Muscle layer of duodenum (tissue), 2 donors: Measurements from ENCODE around the gene NUDT1.

Source experiments
- H3K27ac ChIP-seq: one replicate; pipeline ENCODE4 v1.7.0; 2013; ENCODE audit warnings: mild to moderate bottlenecking, low read length
- H3K27me3 ChIP-seq: one replicate; pipeline ENCODE4 v1.7.0; 2013; ENCODE audit warnings: low read depth, mild to moderate bottlenecking, control low read depth, low read length
- H3K36me3 ChIP-seq, 2 donors: one replicate each; pipeline ENCODE4 v1.7.0; 2013; ENCODE audit warnings: low read length in 2 of 2, control low read depth in 1 of 2, mild to moderate bottlenecking in 1 of 2; ENCODE audit not compliant: insufficient read depth in 2 of 2, control insufficient read depth in 1 of 2
- H3K4me1 ChIP-seq, 2 donors: one replicate each; pipeline ENCODE4 v1.7.0; 2013; ENCODE audit warnings: low read length in 2 of 2, mild to moderate bottlenecking in 2 of 2, control low read depth in 1 of 2, moderate library complexity in 1 of 2; ENCODE audit not compliant: insufficient read depth in 2 of 2, control insufficient read depth in 1 of 2
- H3K4me3 ChIP-seq, 2 donors: one replicate each; pipeline ENCODE4 v1.7.0; 2013; ENCODE audit warnings: low read length in 2 of 2, low read depth in 1 of 2, mild to moderate bottlenecking in 1 of 2
- H3K9me3 ChIP-seq, 2 donors: one replicate each; pipeline ENCODE4 v1.7.0; 2013; ENCODE audit warnings: low read length in 2 of 2, control low read depth in 1 of 2, mild to moderate bottlenecking in 1 of 2; ENCODE audit not compliant: control insufficient read depth in 1 of 2
- donor health status: healthy.

The NUDT1 gene

GRCh38 chr7:2199956-2200583 lies 42.0 kb upstream of the NUDT1 start:
- Histone ChIP-seq H3K36me3 (peaks cover 10 to 17% of the 10 kb centered on the region in 2 donors), H3K9me3 (peaks cover 0 to 3% of the 10 kb centered on the region in 2 donors), H3K4me1 (peaks cover 0 to 19% of the 10 kb centered on the region in 2 donors), H3K4me3 (no peak overlapping the region), H3K27ac (no peak overlapping the region), H3K27me3 (no peaks in the 10 kb centered on the region)

GRCh38 chr7:2200584-2200980 lies 41.4 kb upstream of the NUDT1 start:
- no peak overlapping the region for H3K4me3 ChIP-seq
- H3K27ac ChIP-seq: no peak overlapping the region
- H3K36me3 ChIP-seq: peaks cover 8 to 12% of the 10 kb centered on the region in 2 donors
- no peaks in the 10 kb centered on the region for H3K9me3 ChIP-seq
- peaks cover 0 to 23% of the 10 kb centered on the region in 2 donors for H3K4me1 ChIP-seq
- H3K27me3 ChIP-seq: no peaks in the 10 kb centered on the region

- H3K4me1 ChIP-seq: peaks cover 0 to 23% of the 10 kb centered on the region in 2 donors
- peaks cover 3 to 9% of the 10 kb centered on the region in 2 donors for H3K36me3 ChIP-seq
Observed at GRCh38 chr7:2201128-2201527, 40.9 kb upstream of the NUDT1 start.

GRCh38 chr7:2201686-2202360 lies 40.2 kb upstream of the NUDT1 start:
- H3K36me3 ChIP-seq: peaks cover 0 to 9% of the 10 kb centered on the region in 2 donors
- H3K9me3 ChIP-seq: no peaks in the 10 kb centered on the region
- H3K27me3 ChIP-seq: no peaks in the 10 kb centered on the region
- no peak overlapping the region for H3K4me3 ChIP-seq
- H3K27ac ChIP-seq: no peak overlapping the region
- H3K4me1 ChIP-seq: peaks cover 0 to 23% of the 10 kb centered on the region in 2 donors

More at GRCh38 chr7:2201128-2201527, 40.9 kb upstream of the NUDT1 start:
- H3K4me3 ChIP-seq: no peak overlapping the region
- no peak overlapping the region for H3K27ac ChIP-seq
- H3K27me3 ChIP-seq: no peaks in the 10 kb centered on the region
- no peaks in the 10 kb centered on the region for H3K9me3 ChIP-seq

- Histone ChIP-seq H3K36me3 (peaks cover 0 to 12% of the 10 kb centered on the region in 2 donors), H3K27ac (no peak overlapping the region), H3K4me3 (no peak overlapping the region), H3K9me3 (no peaks in the 10 kb centered on the region), H3K27me3 (no peaks in the 10 kb centered on the region), H3K4me1 (peaks cover 0 to 23% of the 10 kb centered on the region in 2 donors)
Observed at GRCh38 chr7:2202361-2202761, 39.7 kb upstream of the NUDT1 start.

- Histone ChIP-seq H3K4me3 (no peak overlapping the region), H3K27me3 (no peaks in the 10 kb centered on the region), H3K4me1 (peaks cover 0 to 23% of the 10 kb centered on the region in 2 donors), H3K27ac (no peak overlapping the region), H3K9me3 (no peaks in the 10 kb centered on the region), H3K36me3 (peaks cover 6 to 19% of the 10 kb centered on the region in 2 donors)
Observed at GRCh38 chr7:2202901-2203765, 38.9 kb upstream of the NUDT1 start.

GRCh38 chr7:2203766-2204300 lies 38.2 kb upstream of the NUDT1 start:
- no peaks in the 10 kb centered on the region for H3K27me3 ChIP-seq
- no peak overlapping the region for H3K27ac ChIP-seq
- H3K4me3 ChIP-seq: no peak overlapping the region

GRCh38 chr7:2204446-2204845 lies 37.6 kb upstream of the NUDT1 start:
- no peaks in the 10 kb centered on the region for H3K27me3 ChIP-seq
- no peak overlapping the region for H3K27ac ChIP-seq
- no peaks in the 10 kb centered on the region for H3K9me3 ChIP-seq
- H3K4me1 ChIP-seq: peaks cover 0 to 23% of the 10 kb centered on the region in 2 donors
- H3K36me3 ChIP-seq: peaks cover 8 to 22% of the 10 kb centered on the region in 2 donors
- H3K4me3 ChIP-seq: no peak overlapping the region

More at GRCh38 chr7:2203766-2204300, 38.2 kb upstream of the NUDT1 start:
- Histone ChIP-seq H3K4me1 (peaks cover 0 to 23% of the 10 kb centered on the region in 2 donors), H3K36me3 (peaks cover 8 to 22% of the 10 kb centered on the region in 2 donors), H3K9me3 (no peaks in the 10 kb centered on the region)

- Histone ChIP-seq H3K4me3 (no peak overlapping the region), H3K9me3 (no peaks in the 10 kb centered on the region), H3K27me3 (no peaks in the 10 kb centered on the region), H3K36me3 (peaks cover 8 to 16% of the 10 kb centered on the region in 2 donors), H3K4me1 (peaks cover 0 to 23% of the 10 kb centered on the region in 2 donors), H3K27ac (no peak overlapping the region)
Observed at GRCh38 chr7:2205036-2205780, 36.8 kb upstream of the NUDT1 start.

- H3K4me1 ChIP-seq: peaks cover 0 to 13% of the 10 kb centered on the region in 2 donors
- no peak overlapping the region for H3K4me3 ChIP-seq
- peaks cover 8 to 47% of the 10 kb centered on the region in 2 donors for H3K36me3 ChIP-seq
- no peaks in the 10 kb centered on the region for H3K9me3 ChIP-seq
- H3K27me3 ChIP-seq: no peaks in the 10 kb centered on the region
- H3K27ac ChIP-seq: no peak overlapping the region
Observed at GRCh38 chr7:2208712-2209111, 33.3 kb upstream of the NUDT1 start.
